Sigmoid colon (tissue), 7 donors: Measurements from ENCODE around the gene TSPAN14. TPM values are rescaled to one million over a fixed set of nuclear protein-coding genes. Genes with fewer than 3 reads are reported as not detected.

Source experiments
- DNase-seq: peaks from one replicate; pipeline ENCODE4 v3.0.0-alpha.2; 2019
- H3K27ac ChIP-seq, 4 donors: fragments of 200-600 bp; sonication (generic); one replicate each; pipeline ENCODE4 v1.5.1; 2016 to 2019; ENCODE audit warnings: mild to moderate bottlenecking in 1 of 4
- H3K27me3 ChIP-seq, 3 donors: fragments of 200-600 bp; sonication (generic); one replicate each; pipeline ENCODE4 v1.5.1; 2019; ENCODE audit warnings: mild to moderate bottlenecking in 1 of 3
- H3K36me3 ChIP-seq, 4 donors: fragments of 200-600 bp; sonication (generic); one replicate each; pipeline ENCODE4 v1.5.1; 2016 to 2019
- H3K4me1 ChIP-seq, 4 donors: fragments of 200-600 bp; sonication (generic); one replicate each; pipeline ENCODE4 v1.5.1; 2017 to 2019
- H3K4me3 ChIP-seq, 4 donors: fragments of 200-600 bp; sonication (generic); one replicate each; pipeline ENCODE4 v1.5.1; 2017 to 2019; ENCODE audit warnings: mild to moderate bottlenecking in 2 of 4, moderate library complexity in 1 of 4
- H3K9me3 ChIP-seq, 4 donors: fragments of 200-600 bp in 3 of 4; sonication (generic) in 3 of 4; one replicate each; pipeline versions ENCODE4 v1.5.1 to v1.6.1; 2013 to 2019
- CTCF ChIP-seq, 4 experiments: fragments of 450-650 bp in 3 of 4; fragments of 200-600 bp in 1 of 4; IDR thresholded peaks; one replicate each; pipeline ENCODE4 v1.5.1; 2016 to 2019; ENCODE audit warnings: antibody characterized with exemption in 4 of 4, mild to moderate bottlenecking in 3 of 4, moderate library complexity in 2 of 4
- EP300 ChIP-seq, 4 donors: sonication (generic); formaldehyde crosslinking; IDR thresholded peaks; one replicate each; pipeline ENCODE4 v1.6.1; 2017; ENCODE audit warnings: antibody characterized with exemption in 4 of 4
- POLR2A ChIP-seq, 2 donors: fragments of 450-650 bp; IDR thresholded peaks; one replicate each; pipeline ENCODE4 v1.6.1; 2016; ENCODE audit warnings: antibody characterized with exemption in 2 of 2, mild to moderate bottlenecking in 2 of 2, moderate library complexity in 2 of 2
- POLR2AphosphoS5 ChIP-seq, 4 donors: sonication (generic); formaldehyde crosslinking; IDR thresholded peaks; one replicate each; pipeline ENCODE4 v1.6.1; 2017; ENCODE audit warnings: antibody characterized with exemption in 4 of 4
- WGBS, 2 donors: extraction: QIAGEN DNeasy Blood & Tissue Kit; methylation state at CpG; one replicate each; pipeline ENCODE4 v1.1.7; 2013; 5-methylcytosine and 5-hydroxymethylcytosine counted together
- intact Hi-C: fragments of 100-400 bp; cut with DNase I; formaldehyde crosslinking; loops from one replicate; pipeline ENCODE4 v1.15.1; 2023
- polyA plus RNA-seq, 3 donors: library from polyadenylated mRNA; stranded (reverse); fragments of 200-250 nt; gene quantifications; one replicate each; pipeline ENCODE4 v1.2.3, GENCODE V29; 2013
- total RNA-seq, 4 donors: library from RNA; depleted of rRNA; stranded (reverse); fragments of >200 nt; gene quantifications; one replicate each; pipeline ENCODE4 v1.1.0, GENCODE V29; 2016
- donor health status: healthy with polysubstance abuse.
- donor health status: Bipolar disorder and iron deficiency.
- donor health status: healthy.

TSPAN14 gene
- total and polyA plus RNA-seq, 7 donors, result 12.0 to 67.3 (median 23.5) TPM

GRCh38 chr10:80504158-80504811, 50.2 kb downstream of the TSPAN14 start:
- Histone ChIP-seq H3K27ac (peak overlapping the region; percentile 50 to 71 (median 58)), H3K4me1 (peaks cover 0 to 53% (median 46%) of the 10 kb centered on the region in 4 donors), H3K36me3 (peaks cover under 1 to 12% (median under 1%) of the 10 kb centered on the region in 4 donors), H3K27me3 (no peaks in the 10 kb centered on the region), H3K4me3 (no peak overlapping the region), H3K9me3 (no peaks in the 10 kb centered on the region)
- 25 to 53% methylated on average over 7 of the region's 7 CpGs for WGBS, 2 donors
- DNase-seq, result no peak
- intact Hi-C loops, result loop anchor here (2.0 kb wide), 1 partner anchor 121 kb away; no protein-coding TSS in a partner anchor
- TF ChIP-seq POLR2A (IDR thresholded peaks at IDR 0.05), result no peak
- TF ChIP-seq POLR2AphosphoS5 (IDR thresholded peaks at IDR 0.05), result no peak
- no peak for TF ChIP-seq EP300 (IDR thresholded peaks at IDR 0.05)
- no peak for TF ChIP-seq CTCF (IDR thresholded peaks at IDR 0.05)

- H3K4me1 ChIP-seq, result peaks cover 0 to 46% (median 39%) of the 10 kb centered on the region in 4 donors
- TF ChIP-seq EP300 (IDR thresholded peaks at IDR 0.05), result no peak
- no peak for TF ChIP-seq POLR2AphosphoS5 (IDR thresholded peaks at IDR 0.05)
- TF ChIP-seq CTCF (IDR thresholded peaks at IDR 0.05), result no peak
- TF ChIP-seq POLR2A (IDR thresholded peaks at IDR 0.05), result no peak
Observed at GRCh38 chr10:80504897-80505465, 50.9 kb downstream of the TSPAN14 start.

GRCh38 chr10:80506189-80506575, 52.1 kb downstream of the TSPAN14 start:
- H3K36me3 ChIP-seq, result peaks cover 3 to 30% (median 9%) of the 10 kb centered on the region in 4 donors
- TF ChIP-seq CTCF (IDR thresholded peaks at IDR 0.05) (no peak), POLR2A (IDR thresholded peaks at IDR 0.05) (no peak), EP300 (IDR thresholded peaks at IDR 0.05) (no peak), POLR2AphosphoS5 (IDR thresholded peaks at IDR 0.05) (no peak)
- H3K4me3 ChIP-seq, result no peak overlapping the region
- H3K9me3 ChIP-seq, result no peaks in the 10 kb centered on the region
- no peaks in the 10 kb centered on the region for H3K27me3 ChIP-seq
- WGBS, 2 donors, result 86 to 87% methylated on average over 6 of the region's 6 CpGs
- peaks cover 0 to 44% (median 31%) of the 10 kb centered on the region in 4 donors for H3K4me1 ChIP-seq
- peak overlapping the region in 2 of 4 donors; percentile 50 to 71 for H3K27ac ChIP-seq
- intact Hi-C loops, result no loop called here
- DNase-seq, result no peak

More at GRCh38 chr10:80504897-80505465, 50.9 kb downstream of the TSPAN14 start:
- WGBS, 2 donors, result 61 to 78% methylated on average over 5 of the region's 5 CpGs
- Histone ChIP-seq H3K36me3 (peaks cover 3 to 19% (median 7%) of the 10 kb centered on the region in 4 donors), H3K27ac (peak overlapping the region; percentile 50 to 71 (median 58)), H3K27me3 (no peaks in the 10 kb centered on the region), H3K4me3 (no peak overlapping the region), H3K9me3 (no peaks in the 10 kb centered on the region)
- intact Hi-C loops, result loop anchor here (1.0 to 2.0 kb wide), 2 partner anchors 61 to 122 kb away; no protein-coding TSS in a partner anchor
- DNase-seq, result no peak

GRCh38 chr10:80506836-80507487, 52.9 kb downstream of the TSPAN14 start:
- peaks cover 0 to 37% (median 23%) of the 10 kb centered on the region in 4 donors for H3K4me1 ChIP-seq
- H3K27me3 ChIP-seq, result no peaks in the 10 kb centered on the region
- DNase-seq, result peak; percentile 55
- no peaks in the 10 kb centered on the region for H3K9me3 ChIP-seq
- H3K4me3 ChIP-seq, result no peak overlapping the region
- H3K27ac ChIP-seq, result peak overlapping the region in 1 of 4 donors; percentile 21
- intact Hi-C loops, result no loop called here
- 90 to 94% methylated on average over 13 of the region's 13 CpGs for WGBS, 2 donors
- peaks cover 3 to 36% (median 12%) of the 10 kb centered on the region in 4 donors for H3K36me3 ChIP-seq
- TF ChIP-seq EP300 (IDR thresholded peaks at IDR 0.05), result no peak
- no peak for TF ChIP-seq POLR2A (IDR thresholded peaks at IDR 0.05)
- no peak for TF ChIP-seq POLR2AphosphoS5 (IDR thresholded peaks at IDR 0.05)
- no peak for TF ChIP-seq CTCF (IDR thresholded peaks at IDR 0.05)
